ENCODE data around the gene DAND5.

DNA sequence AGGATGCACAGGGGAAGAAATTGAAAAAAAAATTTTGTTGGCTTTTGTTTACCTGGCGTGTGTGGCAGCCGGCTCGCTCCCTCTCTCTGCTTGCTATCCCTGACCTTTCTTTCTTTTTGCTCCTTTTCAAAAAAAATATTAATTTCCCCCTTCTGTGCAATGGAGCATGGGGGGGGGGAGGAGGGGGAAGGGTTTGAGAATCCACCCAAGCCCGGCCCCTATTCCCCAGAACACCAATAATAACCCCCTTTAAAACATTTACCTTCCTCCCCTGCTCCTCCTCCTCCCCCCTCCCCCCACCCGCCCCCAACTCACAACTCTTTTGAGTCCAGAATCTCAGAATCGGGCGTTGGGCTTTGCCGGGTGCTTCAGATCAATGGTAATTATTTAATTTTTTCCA is 54.3 kb downstream of the DAND5 start:
- TF ChIP-seq, protein P1, sequence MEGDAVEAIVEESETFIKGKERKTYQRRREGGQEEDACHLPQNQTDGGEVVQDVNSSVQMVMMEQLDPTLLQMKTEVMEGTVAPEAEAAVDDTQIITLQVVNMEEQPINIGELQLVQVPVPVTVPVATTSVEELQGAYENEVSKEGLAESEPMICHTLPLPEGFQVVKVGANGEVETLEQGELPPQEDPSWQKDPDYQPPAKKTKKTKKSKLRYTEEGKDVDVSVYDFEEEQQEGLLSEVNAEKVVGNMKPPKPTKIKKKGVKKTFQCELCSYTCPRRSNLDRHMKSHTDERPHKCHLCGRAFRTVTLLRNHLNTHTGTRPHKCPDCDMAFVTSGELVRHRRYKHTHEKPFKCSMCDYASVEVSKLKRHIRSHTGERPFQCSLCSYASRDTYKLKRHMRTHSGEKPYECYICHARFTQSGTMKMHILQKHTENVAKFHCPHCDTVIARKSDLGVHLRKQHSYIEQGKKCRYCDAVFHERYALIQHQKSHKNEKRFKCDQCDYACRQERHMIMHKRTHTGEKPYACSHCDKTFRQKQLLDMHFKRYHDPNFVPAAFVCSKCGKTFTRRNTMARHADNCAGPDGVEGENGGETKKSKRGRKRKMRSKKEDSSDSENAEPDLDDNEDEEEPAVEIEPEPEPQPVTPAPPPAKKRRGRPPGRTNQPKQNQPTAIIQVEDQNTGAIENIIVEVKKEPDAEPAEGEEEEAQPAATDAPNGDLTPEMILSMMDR (IDR thresholded peaks at IDR 0.05 in 8 of 11, conservative IDR thresholded peaks at IDR 0.05 in 3 of 11) = no peak
- TF ChIP-seq POLR2AphosphoS5 (IDR thresholded peaks at IDR 0.05) (no peak), POLR2A (IDR thresholded peaks at IDR 0.05) (no peak)

Data from spleen (tissue), 7 donors.